ENCODE data around the gene SH3PXD2B. TPM values are rescaled to one million over a fixed set of nuclear protein-coding genes. Genes with fewer than 3 reads are reported as not detected.

SH3PXD2B gene
- total and polyA plus RNA-seq, 2 of the 4 experiments (the other 2 are of a cell fraction): 8.2 to 14.4 TPM

- H3K4me2 ChIP-seq (ENCODE audit: low read depth, low read length): no peak overlapping the region
- H3K27me3 ChIP-seq (ENCODE audit: control insufficient read depth, insufficient read depth, low read length): no peaks in the 10 kb centered on the region
- H3K4ac ChIP-seq (ENCODE audit: low read depth, low read length): no peak overlapping the region
- no peak overlapping the region for H3K14ac ChIP-seq (replicated peaks; ENCODE audit: low read depth, low read length)
- H2AK5ac ChIP-seq (ENCODE audit: low read depth, low read length): no peak overlapping the region
- H3K4me3 ChIP-seq (ENCODE audit: insufficient read depth, low read depth, low read length): no peak overlapping the region
- H3K9ac ChIP-seq (ENCODE audit: low read depth, low read length): no peak overlapping the region
- TF ChIP-seq MAFK (IDR thresholded peaks at IDR 0.05; ENCODE audit: low read depth, low read length): no peak
- no peak for TF ChIP-seq RFX5 (IDR thresholded peaks at IDR 0.05; ENCODE audit: low read depth, low read length)
- no peak for TF ChIP-seq RCOR1 (IDR thresholded peaks at IDR 0.05; ENCODE audit: insufficient replicate concordance, low read length)
- no peak for TF ChIP-seq CEBPB (IDR thresholded peaks at IDR 0.05; ENCODE audit: low read depth, low read length)
- no peak for TF ChIP-seq RAD21 (IDR thresholded peaks at IDR 0.05; ENCODE audit: low read length)
- TF ChIP-seq MXI1 (IDR thresholded peaks at IDR 0.05; ENCODE audit: borderline replicate concordance, low read depth, low read length): no peak
- no peak for TF ChIP-seq CHD1 (IDR thresholded peaks at IDR 0.05; ENCODE audit: low read depth, low read length)
- H4K91ac ChIP-seq (ENCODE audit: insufficient read depth, low read depth, low read length): no peak overlapping the region
- H2BK5ac ChIP-seq (ENCODE audit: low read depth, low read length, poor library complexity, severe bottlenecking): no peak overlapping the region
- H4K5ac ChIP-seq (ENCODE audit: low read depth, low read length): no peak overlapping the region
- peaks cover 10% of the 10 kb centered on the region; the same call in 1 of the 2 replicates for H3K9me1 ChIP-seq (ENCODE audit: insufficient read depth, low read length)
- dilution Hi-C loops (cut with HindIII; ENCODE audit: low sequenced_read_pairs, unreplicated experiment): no loop called here
- H3K4me1 ChIP-seq (ENCODE audit: control insufficient read depth, insufficient read depth, low read length): peaks cover 20% of the 10 kb centered on the region
- no peak overlapping the region for H2BK120ac ChIP-seq (ENCODE audit: low read depth, low read length)
- ChIA-PET CTCF (no interaction called here), POLR2A (ENCODE audit: unreplicated experiment) (interaction anchor here (0.6 kb wide), 1 partner anchor 129 kb away, joined by 3 read pairs; no protein-coding TSS in a partner anchor)
- no peak overlapping the region for H3K18ac ChIP-seq (ENCODE audit: low read depth, low read length)
- H3K36me3 ChIP-seq (ENCODE audit: control insufficient read depth, insufficient read depth, low read length): peaks cover 22% of the 10 kb centered on the region
- H3K79me1 ChIP-seq (ENCODE audit: low read depth in 1 of 2, low read length in 2 of 2): peaks cover 6 to 35% of the 10 kb centered on the region in 2 experiments; a peak in 3 of 4 replicates
- BruUV-seq (replicated peaks): no TSS peak
- no peak overlapping the region for H2BK15ac ChIP-seq (ENCODE audit: low read depth, low read length)
- no peak overlapping the region for H2BK20ac ChIP-seq (ENCODE audit: low read depth, low read length)
- H3K9me3 ChIP-seq (ENCODE audit: control insufficient read depth, insufficient read depth, low read length): no peaks in the 10 kb centered on the region
- no peak overlapping the region for H3K27ac ChIP-seq (ENCODE audit: insufficient read depth, low read length)
- 96% methylated on average over 5 of the region's 9 CpGs; no CpG with 5 or more reads in 1 of the 2 experiments for WGBS, 2 experiments (ENCODE audit: extremely low coverage in 2 of 2, insufficient read length in 1 of 2)
- no peak overlapping the region for H3K56ac ChIP-seq (ENCODE audit: extremely low read depth, insufficient read depth, low read length)
- no peak for DNase-seq
- intact Hi-C loops (cut with micrococcal nuclease): no loop called here
- no peak overlapping the region for H3K23ac ChIP-seq (ENCODE audit: low read depth, low read length)
- no peak overlapping the region for H4K8ac ChIP-seq (ENCODE audit: low read depth in 2 of 2, low read length in 2 of 2)
- peak overlapping the region; percentile 10 for H2AK9ac ChIP-seq (replicated peaks; ENCODE audit: low read depth, low read length, poor library complexity)
- in situ Hi-C loops (cut with MboI; ENCODE audit: low sequenced_read_pairs): no loop called here
- peaks cover 16% of the 10 kb centered on the region; the same call in 1 of the 2 replicates for H4K20me1 ChIP-seq (ENCODE audit: insufficient read depth, low read length)
- peak overlapping the region; percentile 53 for H2AFZ ChIP-seq (replicated peaks; ENCODE audit: low read length, poor library complexity)
- ATAC-seq (ENCODE audit: low read depth): no peak
These were observed 48.9 kb downstream of the SH3PXD2B start for GRCh38 chr5:172405226-172406107.

Measured in IMR-90 (cell line).